ENCODE data around the gene CAPZB.

The CAPZB gene

DNA sequence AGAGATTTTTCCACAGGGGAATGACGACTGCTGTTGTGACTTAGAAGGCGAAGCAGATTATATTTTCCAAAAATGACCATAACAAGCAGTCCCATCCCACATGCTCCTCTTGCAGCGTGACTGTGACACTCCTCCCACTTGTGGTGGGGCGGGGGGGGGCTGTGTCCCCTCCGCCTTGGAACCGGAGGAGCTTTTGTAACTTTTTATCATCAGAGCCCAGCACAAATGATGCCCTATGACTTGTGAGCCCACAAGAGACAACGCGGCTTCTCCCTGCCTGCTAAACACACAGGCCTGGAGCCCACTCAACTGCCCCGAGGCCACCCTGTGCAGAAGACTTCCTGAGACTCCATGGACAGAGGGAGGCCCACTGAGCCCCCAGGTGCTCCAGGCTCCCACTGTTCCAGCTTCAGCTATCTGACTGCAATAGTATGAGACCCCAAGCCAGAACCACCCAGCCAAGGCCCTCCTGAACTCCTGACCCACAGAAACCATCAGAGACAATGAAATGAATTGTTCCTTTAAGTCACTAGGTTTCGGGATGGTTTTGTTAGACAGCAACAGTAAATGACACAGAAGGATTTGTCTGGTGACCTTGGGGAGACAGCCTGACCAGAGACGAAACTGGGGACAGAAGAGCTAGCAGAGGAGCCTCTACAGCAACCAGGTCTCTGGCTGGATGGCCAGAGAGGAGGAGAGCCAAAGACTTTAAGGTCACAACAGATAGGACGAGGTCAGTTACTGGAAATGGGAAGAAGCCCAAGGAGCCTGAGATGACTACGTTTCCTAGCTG lies 58.8 kb downstream of the CAPZB start:
- DNase-seq, result no peak

DNA sequence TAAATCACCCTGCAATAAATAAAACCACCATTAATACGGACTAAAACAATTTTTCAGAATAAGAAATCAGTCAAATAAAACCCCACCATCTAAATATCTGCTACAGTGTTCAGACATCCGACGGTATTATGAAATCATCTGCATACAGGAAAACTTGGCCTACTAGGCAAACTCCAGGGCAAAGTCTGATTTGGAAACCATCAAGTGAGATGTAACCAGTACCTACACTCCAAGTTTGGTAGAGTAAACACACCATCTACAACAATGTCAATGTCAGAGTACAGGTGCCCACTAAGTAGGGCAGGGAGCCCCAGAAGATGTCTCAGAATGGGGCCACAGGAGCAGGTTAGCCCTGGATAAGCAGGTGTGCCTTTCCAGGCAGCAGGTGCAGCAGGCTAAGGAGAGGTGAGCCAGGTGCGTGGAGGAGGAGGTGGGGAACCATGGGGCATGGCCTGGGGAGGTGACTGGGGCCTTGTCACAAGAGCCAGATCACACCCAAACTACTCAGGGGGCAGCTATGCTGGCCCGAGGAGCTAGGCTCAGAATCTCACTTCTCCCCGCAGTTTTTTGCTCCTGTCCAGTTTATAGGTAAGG lies 59.6 kb downstream of the CAPZB start:
- no peak for DNase-seq

DNA sequence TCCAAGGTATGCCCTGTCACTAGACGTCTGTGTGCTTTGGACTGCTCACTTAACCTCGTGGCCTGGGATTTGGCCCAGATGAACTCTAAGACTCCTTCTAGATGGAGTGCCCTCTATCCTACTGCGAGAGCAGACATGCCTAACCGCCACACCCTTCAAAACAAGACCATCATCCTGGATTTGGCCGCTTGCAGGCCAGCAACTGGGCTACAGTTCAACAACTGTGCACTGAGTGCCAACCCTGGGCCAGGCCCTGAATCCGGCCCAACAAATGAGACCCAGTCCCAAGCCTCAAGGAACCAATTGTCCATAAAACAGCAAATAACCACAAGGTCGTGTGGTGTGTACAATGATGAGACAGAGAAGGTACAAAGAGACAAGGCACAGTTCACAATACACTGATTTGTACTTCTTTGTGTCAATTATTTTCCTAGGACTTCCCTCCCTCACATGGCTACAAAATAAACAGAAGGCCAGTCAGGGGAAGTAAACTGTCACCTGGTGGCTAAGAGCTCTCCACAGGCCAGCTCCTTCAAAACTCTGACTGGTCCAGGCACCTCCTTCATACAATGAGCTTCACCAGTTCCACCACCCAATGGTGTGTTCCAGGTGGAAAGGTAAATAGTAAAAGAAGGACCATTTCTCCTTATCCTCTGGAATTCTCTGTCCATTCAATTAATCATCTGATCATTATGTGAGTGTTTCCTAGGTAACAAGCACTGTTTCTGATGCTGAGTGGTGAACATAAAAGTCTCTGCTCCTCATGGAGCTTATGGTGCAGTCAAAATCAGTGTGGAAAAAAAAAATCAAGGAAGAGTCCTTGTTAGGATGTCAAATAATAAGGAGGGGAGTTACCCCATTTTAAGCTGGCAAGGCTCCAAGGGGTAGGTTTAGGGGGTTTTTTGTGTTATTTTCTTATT lies 60.4 kb downstream of the CAPZB start:
- DNase-seq, result no peak

DNA sequence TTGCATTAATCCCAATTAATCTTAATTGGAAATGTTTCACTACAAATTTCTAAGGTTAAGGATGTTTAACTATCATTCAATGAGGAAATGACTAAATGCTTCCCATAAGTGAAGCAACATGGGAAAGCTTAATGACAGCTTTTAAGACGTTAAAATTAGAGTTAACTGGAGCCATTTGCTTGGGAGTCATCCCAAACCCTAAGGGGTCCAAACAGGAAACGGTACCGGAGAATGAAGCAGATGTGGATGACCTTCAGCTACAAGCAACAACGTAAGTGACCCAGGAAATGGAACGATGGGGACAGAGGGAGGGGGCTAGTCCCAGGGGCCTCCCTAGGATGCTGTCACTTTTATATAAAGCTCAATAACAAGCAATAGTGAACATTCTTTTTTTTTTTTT lies 62.2 kb downstream of the CAPZB start:
- DNase-seq, result no peak

DNA sequence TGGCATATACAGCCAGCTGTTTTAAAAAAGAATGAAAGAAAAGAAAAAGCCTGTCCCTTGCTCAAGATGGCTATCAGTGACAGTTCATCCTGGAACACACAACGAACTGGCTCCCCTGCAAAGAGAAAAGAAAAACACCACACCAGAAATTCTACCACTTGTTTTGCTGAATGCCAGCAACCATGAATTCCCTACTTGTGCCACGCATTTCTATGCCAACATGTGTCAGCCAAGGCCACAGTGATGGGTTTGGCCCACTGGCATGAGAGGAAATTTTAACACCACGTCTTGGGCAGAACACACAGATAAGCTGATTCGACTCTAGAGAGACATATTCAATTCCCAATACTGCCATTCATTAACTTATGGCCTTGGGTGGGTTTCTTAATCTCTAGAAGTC lies 64.0 kb downstream of the CAPZB start:
- no peak for DNase-seq

DNA sequence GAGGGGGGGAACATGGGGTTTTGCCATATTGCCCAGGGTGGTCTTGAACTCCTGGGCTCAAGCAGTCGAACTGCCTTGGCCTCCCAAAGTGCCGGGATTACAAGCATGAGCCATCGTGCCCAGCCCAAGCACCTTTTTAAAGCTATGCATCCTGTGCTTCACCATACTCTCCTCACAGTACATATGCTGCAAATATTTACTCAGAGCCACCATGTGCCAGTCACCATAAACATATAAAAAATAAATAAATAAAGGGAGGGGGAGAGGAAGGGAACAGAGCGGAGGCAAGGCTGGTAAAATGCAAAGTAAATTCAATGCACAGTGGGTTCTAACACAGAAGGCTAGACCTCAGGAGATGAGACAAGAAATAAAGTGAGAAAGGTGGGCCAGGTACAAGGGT lies 64.7 kb downstream of the CAPZB start:
- no peak for DNase-seq

DNA sequence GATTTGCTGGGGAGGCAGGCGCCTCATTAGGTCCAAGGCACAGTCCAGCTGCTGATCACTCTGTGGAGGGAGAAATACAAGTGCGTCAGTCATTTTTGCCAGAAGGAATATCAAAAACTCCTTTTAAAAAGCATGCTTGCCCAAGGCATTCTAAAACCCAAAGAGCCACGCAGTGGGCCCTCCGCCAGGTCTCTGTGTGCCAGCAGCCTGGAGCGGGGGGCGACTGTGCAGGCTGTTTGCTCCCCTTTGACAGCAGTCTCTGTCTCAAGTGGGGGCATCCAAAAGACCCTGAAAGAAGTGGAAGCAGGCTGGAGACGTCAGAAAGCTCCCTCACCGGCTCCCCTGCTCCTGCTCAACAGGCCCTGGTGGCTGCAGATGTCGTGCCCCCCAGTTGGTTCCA lies 65.6 kb downstream of the CAPZB start:
- DNase-seq, result no peak

DNA sequence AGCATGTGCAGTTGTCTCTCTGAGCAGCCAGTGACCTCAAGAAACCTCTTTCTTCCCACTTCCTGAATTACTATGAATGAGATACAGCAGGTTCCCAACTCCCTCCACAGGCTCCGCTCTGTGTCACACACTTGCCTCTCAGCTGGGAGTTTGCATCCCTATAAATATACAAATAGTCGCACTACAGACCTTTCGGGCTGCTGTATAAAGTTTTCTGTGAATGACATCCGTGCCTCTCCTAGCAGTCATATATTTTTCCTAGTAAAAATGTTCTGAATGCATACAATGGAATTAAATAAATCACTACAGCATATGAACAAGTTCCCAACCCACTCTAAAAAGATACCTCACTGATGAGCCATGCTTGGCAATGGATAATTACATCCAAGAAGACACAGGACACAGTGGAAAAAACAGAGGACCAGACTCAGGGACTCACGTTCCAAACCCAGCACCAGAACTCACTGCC lies 66.8 kb downstream of the CAPZB start:
- no peak for DNase-seq

DNA sequence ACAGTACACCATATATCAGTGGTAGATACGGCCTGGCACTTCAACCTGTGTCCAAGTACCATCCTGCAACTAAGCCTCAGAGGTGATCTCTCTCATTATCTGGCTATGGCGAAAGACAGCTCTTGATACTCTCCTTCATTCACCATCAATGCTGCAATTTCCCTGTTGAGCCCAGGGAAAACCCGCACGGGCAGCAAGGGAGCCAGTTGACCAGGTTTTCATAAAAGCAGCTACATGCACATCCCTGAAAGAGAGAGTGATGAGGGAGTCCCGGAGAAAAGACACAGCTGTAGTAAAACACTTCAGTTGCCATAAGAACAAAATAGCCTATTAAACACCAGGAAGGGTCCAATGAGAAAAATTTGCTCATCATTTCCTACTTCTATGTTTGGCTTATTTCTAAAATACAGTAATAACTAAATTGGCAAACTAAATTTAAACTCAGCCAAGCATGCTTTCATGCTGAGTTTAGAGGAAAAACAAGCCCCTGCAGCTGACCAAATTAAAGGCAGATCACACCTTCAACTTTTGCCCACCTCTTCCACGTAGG lies 68.3 kb downstream of the CAPZB start:
- DNase-seq, result no peak

DNA sequence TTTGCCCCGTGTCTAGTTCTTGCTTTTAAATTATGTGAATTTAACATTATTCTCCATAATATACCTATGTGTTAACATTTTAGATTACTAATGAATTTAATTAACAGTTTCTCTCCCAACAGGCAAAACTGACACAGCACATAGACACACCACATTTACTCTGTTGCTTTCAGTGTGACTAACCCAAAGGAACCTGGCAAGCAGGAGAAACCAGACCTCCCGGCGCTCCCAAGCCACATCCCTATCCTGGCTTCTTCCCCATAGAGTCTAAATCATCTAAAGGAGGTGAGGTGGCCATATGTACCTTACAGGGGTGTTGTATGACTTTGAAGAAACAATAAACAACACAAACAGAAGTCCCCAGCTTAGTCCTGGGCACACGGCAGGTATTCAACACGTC lies 69.2 kb downstream of the CAPZB start:
- DNase-seq, result no peak

DNA sequence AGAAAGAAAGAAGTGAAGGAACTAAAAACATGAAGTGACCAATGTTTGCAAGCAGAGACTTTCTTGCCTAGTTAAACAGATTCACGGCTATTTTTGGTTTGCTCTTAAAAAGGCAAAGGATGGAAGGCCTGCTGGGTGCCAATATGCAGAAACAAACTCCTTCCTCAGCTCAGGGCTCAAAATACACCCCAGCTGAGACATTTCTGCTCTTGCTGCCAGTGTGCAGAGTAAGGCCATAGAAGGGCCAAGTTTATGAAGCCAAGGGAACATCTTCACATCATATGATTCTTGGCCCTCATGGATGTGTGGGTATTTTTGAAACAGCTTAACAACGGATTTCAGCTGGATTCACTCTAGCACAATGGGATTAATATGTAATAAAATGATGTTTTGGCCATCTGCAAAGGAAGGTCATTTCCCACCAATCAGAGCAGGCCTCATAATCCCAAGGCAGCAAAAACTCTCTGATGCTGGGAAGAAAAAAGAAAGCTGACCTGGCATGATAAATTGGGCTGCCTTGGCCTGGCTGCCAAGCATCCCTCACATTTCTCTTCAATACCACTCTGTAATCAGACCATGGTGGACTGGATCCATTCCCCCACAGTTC lies 70.7 kb downstream of the CAPZB start:
- no peak for DNase-seq

DNA sequence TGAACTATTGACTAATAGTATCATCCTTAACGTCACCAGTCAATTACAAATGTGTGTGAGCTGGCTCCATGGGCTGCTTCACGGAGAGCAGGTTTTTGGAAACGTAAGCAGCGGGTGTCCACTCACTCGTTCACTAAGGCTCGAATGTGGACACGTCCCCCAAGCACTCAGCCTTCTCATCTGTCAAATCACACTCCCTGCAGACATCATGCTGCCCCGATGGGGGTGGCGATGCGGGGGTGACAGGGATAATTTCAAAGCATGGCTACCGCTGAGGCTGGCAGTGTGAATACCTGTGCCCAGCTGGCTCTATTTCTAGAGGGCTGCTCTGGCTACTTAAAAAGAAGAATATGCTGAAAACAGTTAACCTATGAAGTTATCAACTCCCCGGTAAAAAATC lies 71.3 kb downstream of the CAPZB start:
- no peak for DNase-seq

DNA sequence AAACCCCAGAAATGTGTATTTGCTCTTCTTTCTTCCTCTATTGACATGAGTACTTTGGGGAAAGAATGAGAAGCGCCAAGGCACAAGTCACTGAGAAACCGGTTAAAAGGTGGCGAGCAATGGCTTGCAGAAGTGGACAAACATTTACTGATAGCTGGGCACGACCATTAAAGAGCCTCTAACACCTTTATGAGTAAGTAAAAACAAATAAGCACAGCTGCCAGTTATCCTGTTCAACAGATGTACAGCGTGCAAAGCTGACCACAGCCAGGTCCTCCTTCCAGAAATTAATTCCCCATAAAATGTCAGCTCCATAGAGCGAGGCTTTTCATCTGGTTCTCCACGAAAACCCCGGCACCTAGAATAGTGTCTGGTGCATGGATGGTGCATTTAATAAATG lies 72.7 kb downstream of the CAPZB start:
- no peak for DNase-seq

DNA sequence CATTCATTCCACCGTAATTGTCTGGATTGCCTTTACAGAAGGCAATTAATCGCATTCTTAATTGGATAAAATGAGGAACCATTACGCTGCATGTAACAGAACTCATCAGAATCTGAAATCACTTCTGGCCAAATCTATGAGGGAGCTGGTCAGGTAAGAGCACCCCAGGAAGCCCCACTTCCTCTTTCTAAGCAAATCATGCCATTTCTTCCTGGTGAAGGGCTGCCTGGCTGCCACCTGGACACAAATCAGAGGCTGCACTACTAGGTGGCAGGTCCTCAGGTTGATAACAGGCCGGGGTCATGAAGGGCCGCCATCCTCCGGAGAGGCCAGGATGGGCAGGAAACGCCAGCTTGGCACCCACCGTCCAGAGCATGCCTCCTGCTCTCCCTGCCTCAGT lies 73.7 kb downstream of the CAPZB start:
- no peak for DNase-seq

DNA sequence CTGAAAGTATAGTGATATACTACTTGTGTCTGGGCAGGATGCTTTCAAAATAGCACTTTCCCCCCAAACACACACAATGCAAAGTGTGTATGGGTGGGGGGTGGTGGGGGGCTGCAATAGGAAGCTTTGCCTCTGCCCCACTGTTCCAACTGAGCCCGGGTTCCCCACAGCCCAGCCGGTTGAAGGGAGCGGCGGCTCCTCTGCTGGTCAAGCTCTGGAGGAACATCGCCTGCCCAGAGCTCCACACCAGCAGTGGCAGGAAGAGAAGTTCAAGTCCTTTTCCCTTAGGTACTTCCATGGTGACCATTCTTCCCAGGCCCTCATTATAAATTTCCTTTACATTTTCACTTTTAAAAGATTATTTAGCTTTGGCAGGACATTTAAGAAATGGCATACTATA lies 74.9 kb downstream of the CAPZB start:
- DNase-seq, result no peak

DNA sequence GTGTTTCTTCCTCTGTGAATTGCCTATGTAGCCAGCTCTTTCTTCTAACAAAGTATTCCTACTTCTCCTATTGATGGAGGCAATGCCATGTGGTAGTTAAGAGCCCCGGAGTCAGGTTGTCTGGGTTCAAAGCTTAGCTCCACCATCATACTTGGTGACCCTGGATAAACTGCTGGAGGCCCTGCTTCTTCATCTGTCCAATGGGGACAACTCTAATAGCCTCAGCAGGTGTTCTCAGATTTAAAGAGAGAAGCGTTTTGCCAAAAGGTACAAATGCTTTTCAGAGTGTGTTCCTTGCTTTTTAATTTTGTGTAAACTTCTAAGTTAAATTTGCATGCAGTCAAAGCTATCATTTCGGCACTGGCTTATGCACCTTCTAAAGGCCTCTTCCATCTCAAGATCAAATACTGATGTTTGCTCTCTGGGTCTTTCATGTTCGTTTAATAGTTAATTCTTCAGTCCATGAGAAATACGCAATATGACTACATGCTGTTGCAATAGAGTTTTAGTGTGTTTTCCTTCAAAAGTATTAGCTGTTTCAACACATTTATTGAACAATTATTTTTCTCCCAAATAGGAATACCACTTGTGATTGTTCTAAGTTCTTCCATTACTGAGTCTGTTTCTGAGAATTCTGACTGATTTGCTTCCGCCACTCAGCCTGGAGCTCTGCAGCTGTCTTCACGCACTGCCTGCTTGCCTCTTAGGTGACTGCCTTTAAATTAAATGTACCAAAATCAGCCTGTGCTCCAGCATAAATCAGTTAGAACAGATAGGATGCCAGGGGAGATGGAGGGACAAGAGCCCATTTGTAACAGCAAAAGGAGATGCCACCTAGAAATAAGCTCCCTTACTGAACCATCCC lies 75.6 kb downstream of the CAPZB start:
- no peak for DNase-seq

DNA sequence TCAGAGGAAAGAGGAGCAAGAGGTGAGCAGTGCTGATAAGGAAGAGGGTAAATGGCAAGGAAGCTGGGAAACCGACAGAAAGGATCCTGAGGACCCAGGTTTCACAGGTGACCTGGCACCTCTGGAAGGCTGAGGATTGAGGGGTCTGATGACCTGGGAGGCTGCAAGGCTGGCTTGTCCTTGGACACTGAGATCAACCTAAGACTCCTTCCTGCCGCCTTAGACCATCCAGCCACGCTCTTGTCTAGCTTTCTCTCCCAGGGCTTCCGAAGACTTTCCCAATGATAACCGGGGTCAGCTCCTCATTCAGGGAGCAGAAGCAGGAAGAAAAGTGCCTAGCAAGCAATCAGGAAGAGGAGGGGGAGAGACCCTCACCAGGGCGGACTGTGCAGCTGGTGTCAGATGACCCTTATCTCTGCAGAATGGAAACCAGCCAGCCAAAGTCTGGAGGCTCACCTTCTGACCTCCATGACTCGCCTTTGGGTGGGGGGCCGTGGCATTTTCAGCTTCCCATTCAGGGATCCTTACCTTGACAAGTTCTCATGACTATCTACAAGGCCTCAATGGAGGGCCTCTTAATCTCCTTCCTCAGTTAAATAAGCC lies 77.7 kb downstream of the CAPZB start:
- no peak for DNase-seq

DNA sequence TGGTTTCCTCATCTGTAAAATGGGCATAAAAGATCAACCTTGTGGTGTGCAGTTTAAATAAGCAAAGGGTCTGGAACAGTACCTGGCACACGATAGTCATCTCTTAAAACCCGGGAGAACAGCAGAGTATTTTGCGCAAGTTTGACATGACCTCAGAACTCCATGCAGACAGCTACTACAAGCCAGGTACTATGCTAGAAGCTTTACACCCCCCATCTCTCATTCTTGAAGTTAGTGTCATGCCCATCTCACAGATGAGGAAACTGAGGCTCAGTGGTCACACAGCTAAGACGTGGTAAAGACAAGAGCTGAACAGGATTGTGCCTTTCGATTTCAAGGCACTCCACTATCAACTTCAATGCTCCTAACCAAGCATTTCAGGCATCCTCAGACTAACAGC lies 78.7 kb downstream of the CAPZB start:
- DNase-seq, result no peak

DNA sequence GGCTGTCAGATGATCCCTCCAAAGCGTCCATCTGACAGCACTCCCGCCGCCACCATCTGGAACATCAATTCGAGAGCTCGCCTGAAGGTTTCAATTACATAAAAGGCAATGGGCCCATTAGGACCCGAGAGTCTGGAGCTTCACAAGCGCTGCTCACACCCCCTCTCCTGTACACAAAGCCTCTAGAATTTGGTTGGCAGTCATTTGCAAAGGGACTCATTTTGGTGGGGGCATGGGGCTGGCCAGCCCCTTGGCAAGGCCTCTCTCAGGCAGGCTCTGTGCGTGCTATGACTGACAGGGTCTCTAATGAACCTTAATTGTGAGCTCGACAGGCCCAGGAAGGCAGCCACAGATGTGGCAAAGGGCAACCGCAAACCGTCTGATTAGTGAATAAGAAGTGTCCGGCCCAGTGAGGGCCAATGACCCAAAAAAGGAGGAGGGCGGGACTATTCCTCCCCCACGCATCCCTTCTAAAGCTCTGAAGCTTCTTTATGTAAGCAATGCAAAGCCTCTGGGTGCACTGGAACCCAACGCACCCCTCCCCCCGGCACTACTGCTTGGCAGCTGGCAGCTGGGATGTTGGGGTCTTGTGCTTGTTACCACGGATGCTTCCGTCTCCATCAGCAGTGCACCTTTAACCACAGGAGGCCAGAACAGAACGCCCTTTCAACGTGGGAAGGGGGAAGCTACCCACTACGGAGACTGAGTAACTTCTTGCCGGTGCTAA lies 79.4 kb downstream of the CAPZB start:
- no peak for DNase-seq

DNA sequence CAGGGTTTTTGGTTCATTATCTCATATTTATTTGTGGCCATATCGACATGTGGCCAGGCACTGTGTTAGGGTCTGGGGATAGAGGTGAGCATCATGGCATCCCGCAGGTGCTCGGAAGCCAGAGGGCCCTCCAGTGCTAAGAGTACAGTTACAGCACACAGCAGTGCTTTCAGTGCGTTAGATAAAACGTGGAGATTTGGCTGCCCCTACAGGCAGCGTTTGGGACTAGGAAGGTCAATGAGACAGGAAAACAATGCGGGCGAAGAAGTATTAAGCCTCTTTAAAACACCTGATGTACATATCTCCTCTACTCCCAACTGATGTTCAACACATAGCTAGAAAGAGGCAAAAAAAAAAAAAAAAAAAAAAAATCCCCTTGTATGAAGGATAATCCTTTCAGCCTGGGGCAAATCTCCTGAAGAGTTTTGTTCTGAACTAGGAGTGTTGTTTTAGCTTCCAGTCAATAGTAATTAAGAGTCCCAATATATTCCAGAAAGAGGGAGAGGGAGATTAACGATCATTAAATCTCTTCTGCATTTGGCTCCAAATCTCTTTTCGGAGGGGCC lies 80.1 kb downstream of the CAPZB start:
- no peak for DNase-seq

DNA sequence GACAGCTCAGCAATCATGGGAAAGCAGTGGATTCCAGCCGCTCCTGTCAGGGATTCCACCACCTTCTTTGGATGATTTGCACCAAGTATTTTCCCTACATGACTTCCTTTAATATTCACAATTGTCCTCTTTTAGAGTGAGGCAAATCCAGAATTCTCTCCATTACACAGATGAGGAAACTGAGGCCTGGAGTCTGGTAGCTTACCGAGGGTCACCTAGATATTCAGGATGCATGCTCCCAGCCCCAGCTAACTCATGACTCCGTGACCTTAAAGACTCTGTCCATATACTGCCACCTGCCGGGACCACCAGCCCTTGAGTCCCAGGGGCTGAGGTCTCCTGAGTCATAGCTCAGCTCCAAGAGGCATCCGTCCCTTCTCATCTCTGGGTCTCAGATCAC lies 80.6 kb downstream of the CAPZB start:
- DNase-seq, result no peak
